Pons (tissue), 1 donor: ENCODE results near the gene SREBF1.

Source experiments
- DNase-seq: peaks from one replicate; pipeline ENCODE4 v3.0.0-alpha.2; 2016; ENCODE audit warnings: low spot score

SREBF1 gene

DNA sequence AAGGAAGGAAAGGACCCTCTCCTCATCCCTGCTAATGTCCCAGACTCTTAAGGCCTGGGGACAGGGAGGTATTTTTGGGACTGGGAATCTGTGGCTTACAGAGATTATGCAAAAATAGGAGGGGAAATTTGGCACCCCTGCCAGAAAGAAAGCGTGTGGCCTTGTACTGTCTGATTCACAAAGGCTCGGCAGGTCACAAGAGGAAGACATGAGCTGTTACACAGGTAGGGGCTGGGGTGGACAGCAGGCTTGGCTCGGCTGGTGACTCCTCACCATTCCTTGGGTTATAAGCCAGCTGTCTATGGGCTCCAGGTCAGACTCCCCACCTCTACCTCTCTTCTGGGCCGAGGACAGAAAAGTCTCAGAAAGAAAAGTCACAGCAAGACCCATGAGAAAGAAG lies 20.7 kb upstream of the SREBF1 start:
- DNase-seq: no peak

DNA sequence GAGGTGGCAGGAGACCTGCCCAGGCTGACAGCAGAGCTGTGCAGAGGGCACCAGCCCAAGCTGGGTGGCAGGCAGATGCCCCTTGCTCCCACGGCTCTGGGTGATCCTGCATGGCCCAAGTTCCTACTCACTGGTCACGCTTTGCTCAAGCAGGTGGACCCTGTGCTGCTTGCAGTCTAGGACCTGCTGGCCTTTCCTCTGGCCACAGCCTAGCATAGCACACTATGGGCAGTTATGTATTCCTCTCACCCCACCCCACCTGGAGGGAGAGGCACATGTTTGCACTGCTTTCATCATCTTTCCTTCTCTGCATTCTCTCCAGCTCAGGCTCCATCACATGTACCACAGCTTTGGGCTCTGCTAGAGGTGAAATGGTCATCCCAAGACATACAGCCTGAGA lies 19.6 kb upstream of the SREBF1 start:
- DNase-seq: no peak

- no peak for DNase-seq
Measured at GRCh38 chr17:17855976-17856375, 19.2 kb upstream of the SREBF1 start.

DNA sequence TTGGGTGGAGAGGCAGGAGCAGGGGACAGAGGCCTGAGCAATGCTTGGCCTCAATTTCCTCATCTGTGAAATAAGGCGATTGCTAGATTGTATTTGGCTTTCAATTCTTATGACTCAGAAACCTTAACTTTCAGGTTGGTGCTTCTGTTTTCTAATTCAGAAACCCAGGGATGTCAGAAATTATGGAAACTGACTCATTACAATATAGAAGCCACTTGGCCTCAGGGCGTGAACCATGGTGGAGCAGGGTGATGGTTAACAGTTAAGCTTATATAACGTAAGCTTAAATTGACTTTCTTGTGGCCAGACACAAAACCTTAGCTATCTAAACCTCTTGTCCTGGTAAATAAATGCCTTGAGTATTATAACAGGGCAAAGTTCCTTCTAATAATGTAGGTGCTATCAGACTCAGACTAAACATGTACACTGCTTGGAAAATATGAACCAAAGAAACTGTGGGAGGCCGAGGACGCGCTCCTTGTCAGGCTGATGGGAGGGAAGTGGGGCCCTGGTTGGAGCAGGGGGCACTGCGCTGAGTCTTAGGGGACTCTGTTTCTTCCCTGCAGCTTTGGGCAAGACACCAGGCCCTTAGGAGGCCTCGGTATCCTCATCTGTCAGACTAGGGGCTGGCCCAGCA lies 17.1 kb upstream of the SREBF1 start:
- DNase-seq: no peak

DNA sequence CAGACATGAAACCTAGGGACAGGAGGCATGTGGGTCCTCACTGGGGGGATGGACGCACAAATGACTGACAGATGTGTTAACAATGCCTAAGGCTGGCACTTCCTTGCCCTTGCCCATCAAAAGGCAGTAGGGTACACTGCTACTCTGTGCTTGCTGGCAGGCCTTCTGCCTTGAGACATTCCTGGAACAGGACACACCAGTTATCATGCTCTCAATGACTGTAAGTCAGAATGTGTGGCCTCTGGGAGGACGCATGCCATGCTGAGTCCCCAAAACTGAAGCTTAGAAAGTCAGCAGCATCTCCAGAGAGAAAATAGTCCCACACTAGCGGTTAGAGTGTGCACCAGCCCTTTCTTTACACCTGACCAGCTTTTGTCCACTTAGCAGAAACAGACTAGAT lies 16.1 kb upstream of the SREBF1 start:
- no peak for DNase-seq

- DNase-seq: no peak
Measured at GRCh38 chr17:17851103-17852002, 14.6 kb upstream of the SREBF1 start.

GRCh38 chr17:17849845-17850373 lies 13.1 kb upstream of the SREBF1 start:
- DNase-seq: peak; percentile 77

GRCh38 chr17:17849147-17849820 lies 12.5 kb upstream of the SREBF1 start:
- peak; percentile 70 for DNase-seq

- no peak for DNase-seq
Measured at GRCh38 chr17:17848311-17849082, 11.7 kb upstream of the SREBF1 start.

GRCh38 chr17:17847726-17848125 lies 10.9 kb upstream of the SREBF1 start:
- DNase-seq: no peak

GRCh38 chr17:17847118-17847689 lies 10.4 kb upstream of the SREBF1 start:
- DNase-seq: no peak

GRCh38 chr17:17846645-17847044 lies 9.9 kb upstream of the SREBF1 start:
- no peak for DNase-seq

DNA sequence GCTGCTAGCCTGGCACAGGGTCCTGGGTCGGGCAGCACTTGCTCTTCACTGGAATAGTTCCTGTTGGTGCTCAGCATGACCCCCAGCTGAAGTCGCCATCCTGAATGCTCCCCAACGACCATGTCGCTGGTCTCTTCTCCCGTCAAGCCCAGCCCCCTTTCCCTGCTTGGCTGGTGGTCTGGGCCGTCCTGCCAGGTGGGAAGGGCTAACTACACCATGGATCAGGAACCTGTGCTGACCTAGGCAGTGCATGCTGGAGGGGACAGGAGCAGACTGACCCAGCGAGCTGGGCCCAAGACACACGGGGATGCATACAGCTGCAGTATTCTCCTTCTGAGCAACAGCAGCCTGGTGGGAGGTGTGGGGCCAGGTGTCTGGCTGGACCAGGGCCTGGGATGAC lies 9.2 kb upstream of the SREBF1 start:
- no peak for DNase-seq

GRCh38 chr17:17845046-17845775 lies 8.4 kb upstream of the SREBF1 start:
- no peak for DNase-seq

DNA sequence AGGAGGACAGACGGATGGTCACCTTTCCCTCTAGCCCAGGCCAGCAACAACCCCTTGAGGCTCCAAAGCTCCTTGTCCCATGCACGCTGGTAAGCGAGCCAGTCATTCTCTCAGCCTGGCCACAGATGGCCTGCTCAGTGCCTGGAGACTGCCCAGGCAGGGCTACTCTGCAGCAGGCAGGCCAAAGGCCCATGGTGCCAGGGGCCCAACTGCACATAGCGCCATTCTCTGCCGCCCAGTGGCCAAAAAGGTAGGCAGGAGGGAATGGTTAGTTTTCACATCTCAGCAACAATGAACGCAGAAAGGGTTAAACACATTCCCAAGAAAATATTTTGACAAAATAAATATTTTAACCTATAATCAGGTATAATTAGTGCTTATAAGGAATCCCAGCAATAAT lies 7.7 kb upstream of the SREBF1 start:
- DNase-seq: no peak

DNA sequence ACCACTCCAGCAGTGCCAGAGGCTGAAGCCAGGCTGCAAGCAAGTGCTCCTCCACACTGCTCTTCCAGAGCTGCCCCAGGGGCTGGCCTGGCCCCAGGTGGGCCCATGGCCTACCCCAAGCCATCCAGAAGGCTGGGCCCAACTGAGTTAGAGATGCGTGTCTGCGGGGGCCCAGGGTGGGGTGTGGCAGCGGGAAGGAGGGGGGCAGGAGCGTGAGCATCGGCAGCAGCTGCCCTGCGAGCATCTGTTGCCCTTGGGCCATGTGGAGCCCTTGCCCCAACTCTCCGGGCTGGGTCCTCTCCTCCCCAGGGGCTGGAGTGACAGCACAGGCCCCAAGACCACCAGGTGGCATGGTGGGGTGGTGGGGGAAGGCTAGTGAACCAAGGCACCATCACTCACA lies 7.3 kb upstream of the SREBF1 start:
- DNase-seq: no peak

GRCh38 chr17:17843096-17843495 lies 6.3 kb upstream of the SREBF1 start:
- no peak for DNase-seq

DNA sequence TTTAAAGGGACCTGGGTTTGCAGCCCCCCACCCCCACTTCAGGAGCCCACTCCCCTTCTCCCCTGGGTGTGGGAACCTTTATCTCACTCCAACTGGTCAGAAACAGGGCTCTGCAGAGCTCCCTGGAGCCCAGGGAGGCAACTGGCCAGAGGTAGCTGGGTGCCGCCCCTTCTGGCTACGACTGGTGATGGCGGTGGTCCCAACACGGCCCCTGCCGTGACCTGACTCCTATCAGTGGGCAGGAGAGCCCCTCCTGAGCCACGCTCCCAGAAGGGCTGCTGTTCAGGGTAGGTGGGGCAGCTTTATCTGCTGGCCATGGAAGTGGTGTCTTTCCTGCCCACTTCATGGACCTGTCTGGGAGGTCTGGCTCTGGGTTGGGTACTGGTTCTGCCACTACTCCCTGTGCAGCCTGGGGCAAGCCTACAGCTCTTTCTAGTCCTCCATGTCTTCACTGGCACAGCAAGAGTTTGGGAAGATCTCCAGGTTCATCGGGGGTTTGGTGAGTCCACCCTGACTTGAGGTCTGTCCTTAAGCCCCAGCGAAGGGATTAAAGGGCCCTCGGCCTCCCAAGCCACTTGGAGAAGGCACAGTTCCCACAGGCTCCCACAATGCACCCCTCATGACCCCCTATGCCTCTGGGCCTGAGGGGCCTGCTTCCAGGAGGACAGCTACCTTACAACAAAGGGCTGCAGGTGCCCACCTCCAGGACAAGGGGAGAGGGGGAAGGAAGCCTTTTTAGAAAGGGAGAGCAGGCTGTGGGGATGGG lies 5.5 kb upstream of the SREBF1 start:
- no peak for DNase-seq

DNA sequence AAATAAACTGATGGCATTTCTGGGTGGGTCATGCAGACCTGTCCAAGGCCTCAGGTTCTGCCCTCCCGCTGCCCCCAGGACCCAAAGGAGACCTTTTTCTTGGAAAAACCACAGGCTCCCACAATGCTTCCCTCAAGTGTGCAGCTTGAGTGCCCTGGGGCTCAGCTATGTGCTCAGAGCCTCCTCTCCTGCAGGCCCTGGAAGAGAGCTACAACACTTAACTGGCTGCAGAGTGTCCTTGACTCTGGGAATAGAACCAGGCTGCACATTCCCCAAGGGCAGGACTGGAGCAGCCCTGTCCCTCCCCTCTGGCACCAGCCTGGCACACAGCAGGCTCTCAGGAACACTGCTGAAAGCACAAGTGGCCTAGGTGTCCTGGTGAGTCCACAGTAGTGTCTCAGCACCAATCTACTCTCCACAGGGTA lies 4.8 kb upstream of the SREBF1 start:
- DNase-seq: no peak
